Stimulated activated CD8-positive, alpha-beta memory T cell treated with anti-CD3 and anti-CD28 coated beads, Interleukin-4, amount 100 ng/mL, for 48 hours (primary cell): ENCODE measurements around the gene SLC12A7.
"Not testable (repeated sequence)": the region's sequence is repeated elsewhere in the genome, so short reads cannot be mapped to it uniquely, and the experiment has no call there.

Experiments used
- DNase-seq: peaks from one replicate; pipeline ENCODE4 v3.0.0-alpha.2; 2020

SLC12A7 gene

GRCh38 chr5:1061292-1061691, 50.6 kb downstream of the SLC12A7 start:
- not testable (repeated sequence) for DNase-seq

GRCh38 chr5:1060535-1060981, 51.3 kb downstream of the SLC12A7 start:
- DNase-seq, result no peak

GRCh38 chr5:1059884-1060263, 52.0 kb downstream of the SLC12A7 start:
- no peak for DNase-seq

GRCh38 chr5:1058988-1059883, 52.6 kb downstream of the SLC12A7 start:
- no peak for DNase-seq

GRCh38 chr5:1058083-1058945, 53.5 kb downstream of the SLC12A7 start:
- DNase-seq, result no peak

GRCh38 chr5:1057485-1058082, 54.3 kb downstream of the SLC12A7 start:
- DNase-seq, result no peak

- DNase-seq, result no peak
Measured at GRCh38 chr5:1056611-1057484, 55.0 kb downstream of the SLC12A7 start.

- DNase-seq, result no peak
Measured at GRCh38 chr5:1055896-1056610, 55.8 kb downstream of the SLC12A7 start.

- no peak for DNase-seq
Measured at GRCh38 chr5:1054799-1055775, 56.8 kb downstream of the SLC12A7 start.

GRCh38 chr5:1054018-1054798, 57.7 kb downstream of the SLC12A7 start:
- DNase-seq, result no peak

- DNase-seq, result no peak
Measured at GRCh38 chr5:1053391-1054017, 58.4 kb downstream of the SLC12A7 start.

- no peak for DNase-seq
Measured at GRCh38 chr5:1052641-1053390, 59.0 kb downstream of the SLC12A7 start.

GRCh38 chr5:1052076-1052475, 59.8 kb downstream of the SLC12A7 start:
- DNase-seq, result no peak

GRCh38 chr5:1051366-1051720, 60.5 kb downstream of the SLC12A7 start:
- no peak for DNase-seq

GRCh38 chr5:1050423-1051365, 61.2 kb downstream of the SLC12A7 start:
- no peak for DNase-seq

GRCh38 chr5:1048861-1049838, 62.7 kb downstream of the SLC12A7 start:
- DNase-seq, result no peak
